ENCODE data around the gene AP5B1.

Gene AP5B1

DNA sequence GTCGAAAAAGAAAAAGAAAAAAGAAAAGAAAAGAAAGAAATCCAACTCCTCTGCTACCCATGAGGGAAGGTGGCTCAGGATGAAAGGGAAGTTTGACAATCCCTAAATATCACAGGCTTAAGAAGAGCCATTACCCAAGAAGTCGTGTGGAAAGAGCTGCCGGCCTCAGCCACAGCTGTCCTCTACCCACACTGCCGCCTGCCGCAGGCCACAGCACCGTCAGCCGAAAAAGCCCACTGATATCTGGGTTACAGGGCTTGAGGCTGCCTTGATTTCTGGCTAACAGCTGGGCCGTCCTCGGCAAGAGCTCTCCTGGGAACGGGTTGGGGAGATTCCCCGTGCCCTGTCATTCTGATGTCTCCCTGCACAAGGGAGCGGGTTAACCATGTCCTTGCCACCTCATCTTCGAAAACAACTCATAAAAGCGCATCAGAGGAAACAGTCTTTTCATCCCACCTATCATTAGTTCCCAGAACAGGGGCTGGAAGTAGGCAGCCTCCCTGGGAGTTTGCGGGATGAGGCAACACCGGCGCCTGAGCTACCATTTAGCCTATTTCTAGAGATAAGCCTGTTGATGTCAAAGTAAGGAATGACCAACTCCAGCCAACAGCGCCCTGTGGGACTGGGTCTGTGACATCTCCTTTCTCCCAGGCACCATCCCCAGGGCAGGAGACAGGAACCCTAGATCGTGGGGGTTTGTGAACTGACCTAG, 31.1 kb upstream of the AP5B1 start:
- Mint-ChIP-seq H3K36me3 (ENCODE audit: low read depth) (peaks cover 11% of the 10 kb centered on the region), H3K27me3 (ENCODE audit: low read depth, poor library complexity) (peaks cover 40% of the 10 kb centered on the region), H3K4me3 (no peak overlapping the region), H3K4me1 (peaks cover 20% of the 10 kb centered on the region), H3K9me3 (no peaks in the 10 kb centered on the region), H3K27ac (no peak overlapping the region)
- TF ChIP-seq CTCF (IDR thresholded peaks at IDR 0.05): no peak
- no peak for DNase-seq

- H3K36me3 Mint-ChIP-seq (ENCODE audit: low read depth): peaks cover 5% of the 10 kb centered on the region
- no peaks in the 10 kb centered on the region for H3K9me3 Mint-ChIP-seq
- H3K27me3 Mint-ChIP-seq (ENCODE audit: low read depth, poor library complexity): peaks cover 35% of the 10 kb centered on the region
- no peak overlapping the region for H3K4me3 Mint-ChIP-seq
- no peak for TF ChIP-seq CTCF (IDR thresholded peaks at IDR 0.05)
- peaks cover 14% of the 10 kb centered on the region for H3K4me1 Mint-ChIP-seq
- no peak overlapping the region for H3K27ac Mint-ChIP-seq
- DNase-seq: no peak
Observed at GRCh38 chr11:65810046-65810868, 29.5 kb upstream of the AP5B1 start.

DNA sequence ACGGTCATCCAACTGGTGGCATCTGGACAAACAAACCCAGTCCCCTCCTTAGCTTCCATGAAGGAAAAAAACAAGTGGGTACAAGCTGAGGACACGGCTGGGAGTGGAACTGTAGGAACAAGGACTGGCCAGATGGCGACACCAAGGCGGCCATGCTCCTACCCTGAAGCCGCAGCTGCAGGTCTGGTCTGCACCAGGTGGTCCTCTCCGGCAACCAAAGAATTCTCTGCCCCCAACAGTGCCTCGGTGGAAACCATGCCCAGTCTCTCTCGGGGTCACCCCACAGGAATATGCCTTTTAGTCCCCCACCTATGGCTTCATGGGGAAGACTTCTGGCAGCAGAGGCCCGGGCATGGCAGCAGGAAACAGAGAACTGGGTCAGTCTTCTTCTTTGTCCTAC, 28.7 kb upstream of the AP5B1 start:
- Mint-ChIP-seq H3K4me3 (no peak overlapping the region), H3K27me3 (ENCODE audit: low read depth, poor library complexity) (peaks cover 33% of the 10 kb centered on the region), H3K36me3 (ENCODE audit: low read depth) (peaks cover 5% of the 10 kb centered on the region), H3K27ac (no peak overlapping the region), H3K9me3 (no peaks in the 10 kb centered on the region), H3K4me1 (peaks cover 14% of the 10 kb centered on the region)
- no peak for TF ChIP-seq CTCF (IDR thresholded peaks at IDR 0.05)
- no peak for DNase-seq

GRCh38 chr11:65808744-65809341, 28.1 kb upstream of the AP5B1 start:
- H3K27me3 Mint-ChIP-seq (ENCODE audit: low read depth, poor library complexity): peaks cover 37% of the 10 kb centered on the region
- no peak for DNase-seq
- H3K9me3 Mint-ChIP-seq: no peaks in the 10 kb centered on the region
- peaks cover 11% of the 10 kb centered on the region for H3K4me1 Mint-ChIP-seq
- H3K27ac Mint-ChIP-seq: no peak overlapping the region
- TF ChIP-seq CTCF (IDR thresholded peaks at IDR 0.05): no peak
- peaks cover 3% of the 10 kb centered on the region for H3K36me3 Mint-ChIP-seq (ENCODE audit: low read depth)
- no peak overlapping the region for H3K4me3 Mint-ChIP-seq

DNA sequence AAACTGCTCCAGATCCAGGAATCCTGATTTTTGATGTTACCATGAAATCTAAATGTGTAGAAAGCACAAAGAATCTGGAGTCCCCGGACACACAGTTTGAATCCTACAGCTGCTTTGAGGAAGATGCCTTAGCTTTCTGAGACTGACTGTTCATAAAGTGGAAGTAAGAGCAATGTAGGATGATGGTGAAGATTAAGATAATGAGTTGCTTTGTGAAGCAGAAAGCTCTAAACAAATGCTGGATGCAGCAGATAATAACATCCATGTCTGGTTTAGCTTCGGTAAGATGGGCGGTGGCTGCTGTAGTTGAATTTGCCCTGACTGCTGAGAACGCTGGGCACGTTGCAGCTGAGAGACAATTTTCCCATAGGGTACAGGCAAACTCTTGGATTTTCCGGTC, 26.2 kb upstream of the AP5B1 start:
- TF ChIP-seq CTCF (IDR thresholded peaks at IDR 0.05): no peak
- DNase-seq: no peak

More for the DNA sequence above, 26.2 kb upstream of the AP5B1 start:
- Mint-ChIP-seq H3K4me1 (peaks cover 4% of the 10 kb centered on the region), H3K9me3 (no peaks in the 10 kb centered on the region), H3K27ac (no peak overlapping the region), H3K36me3 (ENCODE audit: low read depth) (no peaks in the 10 kb centered on the region), H3K4me3 (no peak overlapping the region), H3K27me3 (ENCODE audit: low read depth, poor library complexity) (peaks cover 50% of the 10 kb centered on the region)

Measured in nephron progenitor cell (in vitro differentiated cells).